CD4-positive, alpha-beta T cell treated with Interleukin-6 for 4 hours (primary cell): ENCODE results near the gene CHST13.
"Not testable (repeated sequence)": the region's sequence is repeated elsewhere in the genome, so short reads cannot be mapped to it uniquely, and the experiment has no call there.

Experiments
- DNase-seq: peaks from one replicate; pipeline ENCODE4 v3.0.0-alpha.2; 2020; ENCODE audit warnings: mixed read lengths

Gene CHST13

DNA sequence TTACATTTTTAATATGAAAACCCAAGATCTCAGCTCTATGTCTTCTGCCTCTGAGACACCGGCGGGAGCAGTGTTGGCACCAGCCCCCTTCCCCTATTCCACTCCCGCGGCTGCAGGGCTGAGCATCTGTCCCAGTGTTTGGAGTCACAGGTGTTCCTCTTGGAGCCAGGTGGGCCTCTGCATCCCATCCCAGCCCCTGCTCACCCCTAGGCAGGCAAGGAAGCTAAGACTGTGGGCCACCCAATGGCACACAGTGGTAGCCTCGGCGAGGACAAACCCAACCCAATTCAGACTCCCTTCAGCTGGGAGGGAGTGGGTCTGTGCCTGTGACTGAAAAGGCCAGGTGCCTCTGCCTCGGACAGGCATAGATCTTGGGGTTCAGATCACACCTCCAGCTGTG, 3.1 kb downstream of the CHST13 start:
- no peak for DNase-seq

DNA sequence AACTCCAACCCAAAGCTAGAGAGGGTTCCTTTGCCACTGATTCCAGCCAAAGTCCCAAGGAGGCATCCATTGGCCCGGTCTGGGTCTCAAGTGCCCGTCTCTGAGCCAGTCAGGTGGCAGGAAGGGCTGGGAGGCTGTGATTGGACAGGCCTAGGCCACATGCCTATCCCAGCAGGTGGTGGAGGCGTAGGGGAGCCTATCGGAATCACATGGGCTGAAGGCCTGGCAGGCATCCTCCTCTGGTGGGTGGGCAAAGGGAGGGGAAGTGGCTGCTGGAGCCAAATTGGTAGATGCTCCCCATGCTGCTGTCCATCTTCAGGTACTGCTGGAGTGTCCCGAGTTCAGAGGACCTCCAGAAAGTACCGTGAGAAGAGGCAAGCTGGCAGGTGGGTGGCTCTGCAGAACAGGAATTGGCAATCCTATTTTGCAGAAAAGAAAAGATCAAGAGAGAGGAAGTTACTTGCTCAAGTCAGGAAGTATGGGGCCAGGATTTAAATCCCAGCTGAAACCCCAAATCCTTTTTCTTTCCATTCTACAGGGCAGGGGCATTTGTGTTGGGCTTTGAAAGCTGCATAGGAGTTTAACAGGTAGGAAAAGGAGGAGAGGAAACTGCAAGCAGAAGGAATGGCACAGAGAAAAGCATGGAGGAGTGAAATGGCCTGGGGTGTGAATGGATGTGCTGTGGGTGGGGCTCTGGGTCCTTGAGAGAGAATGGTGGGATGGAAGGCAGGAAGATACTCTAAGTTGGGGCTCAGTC, 3.7 kb downstream of the CHST13 start:
- DNase-seq, result no peak

DNA sequence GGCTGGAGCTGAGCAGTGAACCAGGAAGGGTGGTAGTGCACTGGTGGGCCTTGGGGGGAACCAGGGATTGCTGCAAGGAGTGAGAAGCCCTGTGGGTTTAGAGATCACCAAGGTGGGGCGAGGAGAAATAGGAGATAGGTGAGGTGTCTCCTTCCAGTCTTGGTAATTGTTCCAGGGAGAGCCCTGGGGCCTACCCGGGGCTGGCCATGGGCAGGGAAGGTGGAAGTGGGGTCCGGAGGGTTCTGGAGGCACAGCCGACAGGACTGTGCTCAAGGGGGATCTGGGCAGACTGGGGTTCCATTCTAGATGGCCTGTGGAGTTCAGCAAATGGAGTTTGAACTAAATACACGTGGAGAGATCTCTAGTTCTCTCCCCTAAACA, 4.5 kb downstream of the CHST13 start:
- DNase-seq, result no peak

DNA sequence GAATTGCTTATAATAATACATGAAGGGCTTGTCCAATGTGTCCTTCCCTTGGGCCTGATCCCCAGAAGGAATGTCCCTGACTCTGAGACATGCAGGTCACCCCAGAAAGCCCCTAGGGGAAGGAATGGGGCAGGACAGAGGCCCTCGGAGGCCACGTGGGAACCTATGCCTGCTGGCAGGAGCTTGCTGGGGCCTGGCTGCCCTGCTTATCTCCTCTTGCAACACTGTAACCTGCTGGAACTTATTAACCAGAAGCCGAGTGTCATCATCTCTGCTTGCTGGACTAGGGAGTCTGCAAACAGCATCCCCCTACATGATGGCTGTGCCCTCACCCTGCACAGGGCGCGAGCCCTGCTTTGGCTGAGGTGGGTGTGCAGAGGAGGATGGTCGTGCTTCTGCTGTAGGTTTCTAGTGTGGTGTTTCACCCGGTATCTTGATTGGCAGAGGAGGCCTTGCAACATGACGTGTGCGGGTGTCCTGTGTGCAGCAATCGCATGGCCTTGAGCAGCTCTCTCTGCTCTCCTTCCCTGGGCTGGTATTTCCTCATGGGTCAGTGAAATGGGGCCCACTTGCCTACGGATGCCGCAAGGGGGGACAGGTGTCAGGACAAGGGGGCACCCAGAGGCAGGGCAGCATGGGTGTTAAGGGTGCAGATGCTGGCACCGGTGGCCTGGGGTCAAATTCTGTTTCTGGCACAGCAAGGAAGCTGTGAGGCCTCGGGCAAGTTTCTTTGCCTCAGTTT, 5.0 kb downstream of the CHST13 start:
- no peak for DNase-seq

DNA sequence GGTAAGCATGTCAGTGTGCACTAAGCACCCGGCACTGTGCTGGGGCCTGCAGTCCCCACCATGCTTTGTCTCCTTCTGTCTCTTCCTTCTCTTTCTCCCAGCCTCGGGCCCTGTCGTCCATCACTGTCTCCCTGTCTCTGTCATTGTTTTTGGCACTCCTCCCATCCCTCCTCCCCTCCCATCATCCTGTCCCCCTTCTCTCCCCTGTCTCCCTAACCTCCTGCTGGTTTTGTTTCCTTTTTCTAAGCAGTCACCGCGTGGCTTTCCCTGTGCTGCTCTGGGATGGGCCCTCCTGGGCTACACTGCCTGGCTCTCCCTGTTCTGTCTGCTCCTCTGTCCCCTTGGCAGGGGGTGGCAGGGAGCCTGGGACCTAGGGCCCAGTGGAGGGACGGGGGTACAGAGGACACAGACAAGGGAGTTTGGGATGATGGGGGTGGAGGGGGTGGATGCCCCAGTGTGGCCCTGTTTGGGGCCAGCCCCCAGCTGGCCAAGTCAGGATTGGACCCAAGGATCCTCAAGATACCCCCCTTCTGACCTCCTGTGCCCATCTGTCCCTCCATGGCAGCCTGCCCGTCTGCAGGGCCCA, 5.7 kb downstream of the CHST13 start:
- DNase-seq, result no peak

DNA sequence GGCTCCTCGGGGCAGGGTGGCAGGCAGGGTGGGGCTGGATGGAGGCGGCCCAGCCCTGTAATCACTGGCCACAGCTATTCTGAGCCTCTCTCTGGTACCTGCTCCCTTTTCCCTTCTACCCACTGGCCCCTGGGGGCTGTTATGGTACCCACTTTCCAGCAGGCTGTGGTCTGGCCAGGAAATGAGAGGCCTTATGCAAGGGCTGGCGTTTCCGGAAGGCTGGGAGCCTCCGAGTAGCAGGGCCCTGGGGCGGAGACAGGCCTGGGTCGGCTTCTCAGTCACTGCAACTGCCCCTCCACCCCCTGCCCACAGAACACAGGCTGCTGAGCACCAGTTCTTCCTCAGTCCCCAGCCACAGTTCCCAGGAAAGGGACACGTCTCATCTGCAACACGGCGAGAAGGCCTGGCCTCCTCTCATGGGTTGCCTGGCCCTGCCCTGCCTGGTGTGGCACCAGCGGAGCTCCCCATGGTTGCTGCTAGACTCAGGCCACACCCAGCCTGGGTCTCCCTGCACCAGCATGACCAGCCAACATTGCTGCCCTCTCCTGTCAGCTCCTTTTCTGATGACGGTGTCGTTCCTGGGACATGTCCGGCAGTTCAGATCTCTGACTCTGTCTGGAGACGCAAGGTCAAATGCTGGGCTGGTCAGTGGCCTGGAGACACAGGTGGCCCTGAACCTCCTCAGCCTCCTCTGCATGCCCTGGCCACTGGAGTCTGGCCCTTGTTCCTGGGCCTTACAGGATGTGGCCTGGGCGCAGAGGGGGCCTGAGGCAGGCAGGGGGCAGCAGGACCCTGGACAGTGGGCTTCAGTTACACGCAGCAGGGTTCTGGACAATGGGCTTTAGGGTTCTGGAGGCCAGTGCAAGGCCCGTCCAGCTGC, 6.5 kb downstream of the CHST13 start:
- no peak for DNase-seq

DNA sequence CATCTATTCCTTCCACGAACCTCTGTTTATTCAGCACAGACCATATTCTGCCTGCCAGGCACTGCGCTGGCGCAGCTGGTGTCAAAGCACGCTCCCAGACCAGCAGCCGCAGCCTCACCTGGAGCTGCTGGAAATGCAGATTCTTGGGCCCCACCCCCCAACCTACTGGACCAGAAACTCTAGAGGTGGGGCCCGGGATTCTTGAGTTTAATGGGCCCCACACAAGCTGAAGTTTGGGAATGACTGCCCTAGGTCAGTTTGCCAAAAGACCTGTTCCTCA, 7.0 kb downstream of the CHST13 start:
- no peak for DNase-seq

DNA sequence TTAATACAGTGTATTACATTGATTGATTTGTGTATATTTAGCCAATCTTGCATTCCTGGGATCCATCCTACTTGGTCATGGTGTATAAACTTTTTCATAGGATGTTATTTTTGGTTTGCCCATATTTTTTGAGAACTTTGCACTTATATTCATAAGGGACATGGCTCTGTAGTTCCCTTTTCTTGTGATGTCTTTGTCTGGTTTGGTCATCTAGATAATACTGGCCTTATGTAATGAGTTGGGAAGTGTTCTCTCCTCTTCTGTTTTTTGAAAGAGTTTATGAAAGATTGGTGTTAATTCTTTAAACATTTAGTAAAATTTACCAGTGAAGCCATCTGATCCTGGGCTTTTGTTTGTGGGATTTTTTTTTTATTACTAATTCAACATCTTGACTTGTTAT, 9.6 kb downstream of the CHST13 start:
- no peak for DNase-seq

DNA sequence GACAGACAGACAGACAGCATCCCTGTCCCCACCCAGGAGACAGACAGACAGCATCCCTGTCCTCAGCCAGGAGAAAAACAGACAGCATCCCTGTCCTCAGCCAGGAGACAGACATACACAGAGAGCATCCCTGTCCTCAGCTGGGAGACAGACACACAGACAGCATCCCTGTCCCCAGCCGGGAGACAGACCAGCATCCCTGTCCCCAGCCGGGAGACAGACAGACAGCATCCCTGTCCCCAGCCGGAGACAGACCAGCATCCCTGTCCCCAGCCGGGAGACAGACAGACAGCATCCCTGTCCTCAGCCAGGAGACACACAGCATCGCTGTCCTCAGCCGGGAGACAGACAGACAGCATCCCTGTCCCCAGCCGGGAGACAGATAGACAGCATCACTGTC, 10.8 kb downstream of the CHST13 start:
- not testable (repeated sequence) for DNase-seq

DNA sequence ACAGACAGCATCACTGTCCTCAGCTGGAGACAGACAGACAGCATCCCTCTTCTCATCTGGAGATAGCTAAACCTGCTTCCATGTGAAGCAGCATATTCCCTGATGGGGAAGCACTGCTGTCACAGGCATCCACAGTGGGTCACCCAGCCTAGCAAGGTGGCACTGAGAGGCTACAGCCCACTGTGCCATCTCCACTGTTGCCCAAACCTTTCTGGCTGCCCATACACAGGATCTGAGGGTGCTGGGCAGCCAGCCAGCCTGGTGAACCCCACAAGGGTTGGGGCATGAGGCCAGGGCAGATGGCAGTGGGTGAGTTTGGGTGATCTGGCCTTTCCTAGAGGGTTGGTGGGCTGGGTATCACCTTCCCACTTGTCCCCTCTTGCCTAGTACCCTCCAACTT, 11.7 kb downstream of the CHST13 start:
- no peak for DNase-seq

DNA sequence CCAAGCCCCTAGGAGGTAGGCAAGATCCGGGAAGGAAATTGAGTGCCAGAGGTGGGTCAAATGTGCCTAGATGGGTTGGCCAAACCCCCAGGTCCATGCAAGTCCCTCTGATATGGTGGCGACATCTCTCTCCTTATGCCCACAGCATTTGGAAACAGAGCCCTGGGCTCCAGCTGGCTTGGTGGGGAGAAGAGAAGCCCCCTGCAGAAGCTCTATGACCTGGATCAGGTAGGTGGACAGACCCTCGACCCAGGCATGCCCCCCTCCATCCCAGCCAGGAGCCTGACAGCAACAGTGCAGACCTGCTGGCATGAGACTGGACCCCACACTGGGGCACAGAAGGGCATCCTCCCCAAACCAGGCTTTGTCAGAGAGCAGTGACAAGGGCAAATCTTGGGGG, 12.2 kb downstream of the CHST13 start:
- no peak for DNase-seq

DNA sequence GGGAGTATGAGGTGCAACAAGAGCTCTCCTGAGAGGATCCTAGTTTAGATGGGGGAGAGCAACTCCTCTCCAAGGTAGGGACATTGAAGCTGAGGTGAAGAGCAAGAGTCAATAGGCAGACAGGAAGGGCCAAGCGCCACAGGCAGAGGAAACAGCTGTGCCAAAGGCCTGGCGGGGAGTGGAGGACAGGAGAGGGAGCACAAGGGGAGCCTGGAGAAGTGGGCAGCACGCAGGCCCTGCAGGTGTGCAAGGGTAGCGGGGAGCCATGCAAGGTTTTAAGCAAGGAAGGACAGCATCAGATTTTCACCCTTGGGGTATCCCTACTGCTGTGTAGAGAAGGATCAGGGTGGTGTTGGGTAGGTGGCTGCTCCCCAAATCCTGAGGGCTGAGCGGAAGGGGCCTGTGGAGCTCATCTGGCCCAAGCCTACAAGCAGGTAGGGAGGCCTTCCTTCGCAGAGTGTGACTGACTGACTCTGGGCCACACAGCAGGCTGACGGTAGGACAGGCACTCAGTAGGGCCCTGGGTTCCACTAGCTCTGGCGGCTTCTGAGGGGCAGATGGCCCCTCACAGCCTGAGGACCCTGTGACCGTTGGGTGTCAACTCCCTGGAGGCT, 13.3 kb downstream of the CHST13 start:
- no peak for DNase-seq

DNA sequence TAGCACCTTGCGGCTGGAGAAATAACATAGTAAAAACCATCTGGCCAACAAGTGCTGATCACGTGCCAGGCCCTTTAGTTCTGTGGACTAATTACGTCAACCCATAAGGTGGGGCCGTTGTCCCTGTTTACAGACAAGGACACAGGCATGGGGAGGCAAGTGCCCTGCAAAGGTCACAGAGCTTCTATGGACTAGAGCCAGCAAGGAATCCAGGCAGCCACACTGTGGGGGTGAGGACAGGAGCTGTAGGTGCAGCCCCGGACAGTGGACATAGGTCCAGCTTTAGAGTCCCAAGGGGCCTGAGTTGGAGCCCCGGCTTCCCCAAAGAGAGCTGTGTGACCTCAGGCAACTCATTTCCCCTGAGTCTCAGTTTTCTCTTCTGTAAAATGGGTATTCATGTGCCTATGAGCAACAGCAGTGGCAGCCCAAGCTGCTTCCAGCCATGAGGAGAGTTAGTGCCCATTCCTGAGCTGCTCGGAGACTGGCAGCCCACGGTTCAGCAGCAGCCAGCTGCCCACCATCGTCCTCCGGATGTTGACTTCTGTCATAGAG, 13.9 kb downstream of the CHST13 start:
- DNase-seq, result no peak

DNA sequence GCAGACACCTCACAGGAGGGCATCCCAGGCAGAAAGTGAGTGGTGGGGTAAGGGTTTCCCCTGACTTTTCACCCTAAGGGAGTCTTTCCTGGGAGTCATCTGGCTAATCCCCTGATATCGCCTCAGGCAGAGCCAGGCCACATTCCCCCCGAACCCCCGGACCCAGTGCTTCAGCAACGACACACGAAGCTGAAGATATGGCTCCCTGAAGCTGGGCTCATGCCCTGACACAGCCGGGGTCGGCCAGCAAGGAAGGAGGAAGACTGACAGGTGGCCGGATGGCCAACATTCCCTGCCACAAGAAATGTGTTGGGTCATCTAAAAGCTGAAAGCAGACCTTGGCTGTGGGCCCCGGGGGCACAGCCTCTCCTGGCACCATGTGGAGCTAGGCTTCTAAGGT, 14.4 kb downstream of the CHST13 start:
- no peak for DNase-seq

DNA sequence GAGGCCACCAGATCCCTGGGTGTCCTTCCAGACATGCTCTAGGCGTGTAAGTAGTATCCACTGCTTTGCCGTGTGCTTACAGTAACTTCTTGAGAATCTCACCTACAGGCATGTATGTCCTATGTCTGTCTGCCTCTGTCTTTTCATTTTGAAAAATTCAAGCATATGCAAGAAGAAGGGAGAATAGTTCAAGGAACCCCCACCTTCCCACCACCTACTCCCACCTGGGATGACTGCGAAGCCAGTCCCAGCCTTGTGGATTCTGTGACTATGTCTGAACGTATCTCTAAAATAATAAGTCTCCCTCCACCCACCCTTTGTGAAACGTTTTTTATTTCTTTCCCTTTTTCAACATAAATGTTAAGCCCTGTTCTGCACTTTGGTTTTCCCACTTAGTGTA, 15.0 kb downstream of the CHST13 start:
- DNase-seq, result no peak

DNA sequence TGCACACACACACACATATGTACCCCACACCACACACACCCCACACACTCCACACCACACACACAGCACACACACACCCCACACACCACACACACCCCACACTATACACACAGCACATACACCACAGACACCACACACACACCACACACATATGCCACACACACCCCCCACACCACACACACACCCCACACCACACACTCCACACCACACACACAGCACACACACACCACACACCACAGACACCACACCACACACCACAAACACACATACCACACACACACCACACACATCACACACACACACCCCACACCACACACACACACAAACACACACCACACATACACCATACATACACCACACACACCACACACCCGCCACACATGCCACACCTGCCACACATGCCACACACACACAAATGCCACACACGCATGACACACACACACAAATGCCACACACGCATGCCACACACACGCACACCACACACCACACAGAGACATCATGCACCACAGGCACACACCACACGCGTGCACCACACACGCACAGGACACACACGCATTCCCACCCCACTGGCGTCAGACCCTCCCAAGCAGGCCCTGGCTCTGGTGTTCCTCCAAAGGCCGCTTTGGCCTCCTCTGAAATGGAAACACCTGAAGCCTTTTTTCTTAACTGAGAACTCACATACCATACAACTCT, 15.7 kb downstream of the CHST13 start:
- no peak for DNase-seq

DNA sequence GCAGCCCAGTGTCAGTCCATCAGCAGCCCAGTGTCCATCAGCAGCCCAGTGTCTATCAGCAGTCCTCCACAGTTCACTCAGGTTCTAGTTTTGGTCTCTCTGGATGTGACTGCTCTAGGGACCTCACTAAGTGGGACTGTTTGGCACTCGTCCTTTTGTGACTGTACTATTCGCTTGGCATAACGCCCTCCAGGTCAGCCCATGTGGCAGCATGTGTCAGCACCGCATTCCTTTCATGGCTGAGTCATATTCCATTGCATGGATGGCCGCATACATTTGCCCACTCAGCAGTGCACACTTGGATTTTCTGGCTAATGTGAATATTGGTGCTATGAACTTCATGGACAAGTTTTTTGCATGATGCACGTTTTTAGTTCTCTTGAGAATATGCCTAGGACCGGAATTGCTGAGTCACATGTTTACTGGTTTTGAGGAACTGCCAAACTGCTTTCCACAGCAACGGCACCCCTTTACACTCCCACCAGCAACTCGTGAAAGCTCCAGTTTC, 16.4 kb downstream of the CHST13 start:
- no peak for DNase-seq

DNA sequence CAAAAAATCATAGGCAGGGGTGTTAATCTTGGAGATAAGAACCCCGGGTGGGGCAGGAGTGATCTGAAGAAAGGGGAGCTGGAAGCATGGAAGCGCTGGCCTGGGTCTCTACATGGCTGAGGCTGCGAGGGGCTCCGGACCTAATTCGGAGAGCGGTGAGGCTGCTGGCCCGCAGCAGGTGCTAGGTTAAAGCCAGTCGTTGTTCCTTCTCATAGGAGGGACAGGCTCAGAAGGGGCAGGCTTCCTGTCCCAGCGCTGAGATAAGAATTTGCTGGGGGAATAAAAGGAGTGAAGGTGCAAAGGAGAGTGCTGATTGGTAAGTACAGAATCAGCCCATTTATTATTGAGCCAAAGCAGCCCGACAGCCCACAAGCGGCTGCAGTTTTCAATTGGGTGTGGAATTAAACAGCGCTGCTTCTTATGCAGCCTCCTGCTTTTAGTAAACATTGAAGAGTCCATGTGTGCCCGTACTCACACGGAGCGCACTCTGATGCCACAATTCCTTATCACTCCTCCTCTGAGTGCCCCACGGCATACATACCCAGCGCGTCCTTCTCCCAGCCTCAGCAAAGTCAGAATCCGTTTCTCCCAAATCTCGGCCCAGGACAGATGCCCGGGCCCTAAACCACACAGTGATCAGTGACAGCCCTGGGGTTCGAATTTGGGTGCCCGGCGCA, 17.1 kb downstream of the CHST13 start:
- no peak for DNase-seq

DNA sequence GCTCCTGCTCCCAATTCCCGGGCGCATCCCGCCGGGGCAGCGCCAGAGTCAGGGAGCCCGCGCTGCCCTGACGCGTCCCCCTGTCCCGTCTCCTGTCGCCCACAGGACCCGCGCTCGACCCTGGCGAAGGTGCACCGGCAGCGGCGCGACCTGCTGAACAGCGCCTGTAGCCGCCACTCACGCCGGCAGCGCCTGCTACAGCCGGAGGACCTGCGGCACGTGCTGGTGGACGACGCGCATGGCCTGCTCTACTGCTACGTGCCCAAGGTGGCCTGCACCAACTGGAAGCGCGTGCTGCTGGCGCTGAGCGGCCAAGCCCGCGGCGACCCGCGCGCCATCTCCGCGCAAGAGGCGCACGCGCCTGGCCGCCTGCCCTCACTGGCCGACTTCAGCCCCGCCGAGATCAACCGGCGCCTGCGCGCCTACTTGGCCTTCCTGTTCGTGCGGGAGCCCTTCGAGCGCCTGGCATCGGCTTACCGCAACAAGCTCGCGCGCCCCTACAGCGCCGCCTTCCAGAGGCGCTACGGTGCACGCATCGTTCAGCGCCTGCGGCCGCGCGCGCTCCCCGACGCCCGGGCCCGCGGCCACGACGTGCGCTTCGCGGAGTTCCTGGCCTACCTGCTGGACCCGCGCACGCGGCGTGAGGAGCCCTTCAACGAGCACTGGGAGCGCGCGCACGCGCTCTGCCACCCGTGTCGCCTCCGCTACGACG, 17.8 kb downstream of the CHST13 start:
- DNase-seq, result no peak
